T-cell (primary cell): Measurements from ENCODE around the gene PPP3CA. TPM values are rescaled to one million over a fixed set of nuclear protein-coding genes. Genes with fewer than 3 reads are reported as not detected.
A peak's percentile ranks its signal among the peaks of the same experiment; 100 is the strongest.

Experiments used
- ATAC-seq, 4 experiments: fragments of 200-7000 bp in 3 of 4; fragments of 150-1000 bp in 1 of 4; cut with Tn5 transposase; replicated peaks in 1 of 4; 1 replicate in 3 of 4; 2 replicates in 1 of 4; pipeline ENCODE4 v1.10.0; 2021; ENCODE audit warnings: moderate library complexity in 3 of 4, mild to moderate bottlenecking in 2 of 4, moderate number of reproducible peaks in 1 of 4
- CTCF ChIA-PET, 2 donors: fragments of 300-600 bp; sonication (Branson Sonifier 250); formaldehyde crosslinking; loops; one replicate each; lab custom pipeline; 2022; ENCODE audit warnings: antibody characterized with exemption in 2 of 2; lab: Charles Lee
- POLR2A ChIA-PET, 2 donors: fragments of 300-600 bp; sonication (Branson Sonifier 250); formaldehyde crosslinking; loops; one replicate each; lab custom pipeline; 2022; ENCODE audit warnings: antibody characterized with exemption in 2 of 2; lab: Charles Lee
- DNase-seq, 35 experiments: peaks; one replicate each; pipeline versions ENCODE4 v3.0.0 to v3.0.0-alpha.2; 2013 to 2023
- H3K27ac ChIP-seq: one replicate; pipeline ENCODE4 v1.5.1; 2013; ENCODE audit warnings: low read length
- H3K27me3 ChIP-seq, 2 experiments: replicated peaks in 1 of 2; 1 replicate in 1 of 2; 2 replicates in 1 of 2; pipeline versions ENCODE4 v1.6.1 to v1.7.0; 2013; ENCODE audit warnings: low read length in 1 of 2, mixed read lengths in 1 of 2; ENCODE audit not compliant: control insufficient read depth in 2 of 2, insufficient read depth in 2 of 2; ENCODE audit errors: extremely low read depth in 1 of 2
- H3K36me3 ChIP-seq, 2 donors: 1 replicate in 1 of 2; 2 replicates in 1 of 2; pipeline versions ENCODE4 v1.6.1 to v1.7.0; 2013; ENCODE audit warnings: low read length in 1 of 2; ENCODE audit not compliant: control insufficient read depth in 2 of 2, insufficient read depth in 1 of 2; ENCODE audit errors: extremely low read depth in 1 of 2
- H3K4me1 ChIP-seq, 2 experiments: 1 replicate in 1 of 2; 2 replicates in 1 of 2; pipeline versions ENCODE4 v1.6.1 to v1.7.0; 2013; ENCODE audit warnings: low read length in 2 of 2, mixed read lengths in 1 of 2; ENCODE audit not compliant: insufficient read depth in 2 of 2, control insufficient read depth in 1 of 2; ENCODE audit errors: extremely low read depth in 1 of 2
- H3K4me3 ChIP-seq, 2 donors: 1 replicate in 1 of 2; 2 replicates in 1 of 2; pipeline versions ENCODE4 v1.5.1 to v1.7.0; 2013; ENCODE audit warnings: mild to moderate bottlenecking in 2 of 2, low read length in 1 of 2, moderate library complexity in 1 of 2; ENCODE audit not compliant: control insufficient read depth in 1 of 2; ENCODE audit errors: extremely low read depth in 1 of 2
- H3K9me3 ChIP-seq: 2 replicates; pipeline ENCODE4 v1.7.0; 2013
- H3K27ac Mint-ChIP-seq, 2 donors: one replicate each; pipeline ENCODE4 v1.8.0; 2020 to 2021; ENCODE audit warnings: mild to moderate bottlenecking in 2 of 2, mixed read lengths in 2 of 2
- H3K27me3 Mint-ChIP-seq, 2 donors: one replicate each; pipeline ENCODE4 v1.8.0; 2021 to 2022; ENCODE audit warnings: mixed read lengths in 2 of 2
- H3K36me3 Mint-ChIP-seq: one replicate; pipeline ENCODE4 v1.8.0; 2021; ENCODE audit warnings: mixed read lengths
- H3K4me1 Mint-ChIP-seq, 3 donors: one replicate each; pipeline ENCODE4 v1.8.0; 2020 to 2022; ENCODE audit warnings: mixed read lengths in 3 of 3, mild to moderate bottlenecking in 1 of 3
- H3K4me3 Mint-ChIP-seq, 3 donors: one replicate each; pipeline ENCODE4 v1.8.0; 2020 to 2022; ENCODE audit warnings: mild to moderate bottlenecking in 3 of 3, mixed read lengths in 3 of 3, moderate library complexity in 3 of 3
- H3K9me3 Mint-ChIP-seq, 3 donors: one replicate each; pipeline ENCODE4 v1.8.0; 2020 to 2022; ENCODE audit warnings: mixed read lengths in 3 of 3
- WGBS: methylation state at CpG from one replicate; pipeline ENCODE4 v1.1.5; 2013; ENCODE audit warnings: missing lambda C conversion rate; ENCODE audit not compliant: insufficient coverage; 5-methylcytosine and 5-hydroxymethylcytosine counted together
- total RNA-seq, 35 experiments: library from RNA in 6 of 35; stranded (reverse) in 6 of 35; fragments of 120-200 nt in 1 of 35; gene quantifications; one replicate each; pipeline versions ENCODE4 v1.2.1 to v1.2.4 and lab custom pipeline; 2013 to 2026

The PPP3CA gene
- total RNA-seq, 5 donors from 2014 or later (not counting 1 experiment from before 2014, with no cell fraction given), result 28.2 to 35.7 (median 33.5) TPM

DNA sequence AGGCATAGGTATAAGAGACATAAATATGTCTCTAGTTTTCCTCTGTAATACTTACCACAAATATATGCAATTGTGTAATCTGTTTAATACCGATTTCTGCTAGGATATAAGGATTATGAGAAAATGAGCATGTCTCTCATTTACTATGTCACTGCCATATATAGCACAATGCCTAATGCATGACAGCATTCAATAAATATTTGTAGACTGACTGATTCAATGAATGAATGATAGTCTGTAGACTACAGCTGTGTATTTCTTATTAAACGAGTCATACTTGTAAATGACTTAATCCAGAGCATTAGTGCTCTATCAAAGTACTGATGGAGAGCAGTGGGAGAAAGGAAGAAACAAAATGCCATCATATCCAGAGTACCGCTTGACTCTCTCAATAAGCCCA, 175.6 kb downstream of the PPP3CA start:
- CTCF ChIA-PET, result interaction anchor here in 1 of 2 donors (0.7 to 1.5 kb wide), 3 partner anchors 11 to 559 kb away, joined by 4 to 10 read pairs (median 6); no protein-coding TSS in a partner anchor
- no CpG with 5 or more reads among the region's 3 CpGs for WGBS
- no peak for DNase-seq
- H3K9me3 ChIP-seq, result no peaks in the 10 kb centered on the region
- H3K9me3 Mint-ChIP-seq, result no peaks in the 10 kb centered on the region
- H3K4me1 Mint-ChIP-seq, result peaks cover 4 to 20% (median 5%) of the 10 kb centered on the region in 3 donors
- no peaks in the 10 kb centered on the region for H3K36me3 ChIP-seq
- no peaks in the 10 kb centered on the region for H3K27me3 ChIP-seq
- H3K27ac Mint-ChIP-seq, result no peak overlapping the region
- H3K27ac ChIP-seq, result no peak overlapping the region
- POLR2A ChIA-PET, result no interaction called here
- no peak for ATAC-seq
- H3K4me3 Mint-ChIP-seq, result no peak overlapping the region
- H3K4me3 ChIP-seq, result no peak overlapping the region
- H3K27me3 Mint-ChIP-seq, result no peaks in the 10 kb centered on the region
- no peaks in the 10 kb centered on the region for H3K4me1 ChIP-seq
- peaks cover 6% of the 10 kb centered on the region for H3K36me3 Mint-ChIP-seq

DNA sequence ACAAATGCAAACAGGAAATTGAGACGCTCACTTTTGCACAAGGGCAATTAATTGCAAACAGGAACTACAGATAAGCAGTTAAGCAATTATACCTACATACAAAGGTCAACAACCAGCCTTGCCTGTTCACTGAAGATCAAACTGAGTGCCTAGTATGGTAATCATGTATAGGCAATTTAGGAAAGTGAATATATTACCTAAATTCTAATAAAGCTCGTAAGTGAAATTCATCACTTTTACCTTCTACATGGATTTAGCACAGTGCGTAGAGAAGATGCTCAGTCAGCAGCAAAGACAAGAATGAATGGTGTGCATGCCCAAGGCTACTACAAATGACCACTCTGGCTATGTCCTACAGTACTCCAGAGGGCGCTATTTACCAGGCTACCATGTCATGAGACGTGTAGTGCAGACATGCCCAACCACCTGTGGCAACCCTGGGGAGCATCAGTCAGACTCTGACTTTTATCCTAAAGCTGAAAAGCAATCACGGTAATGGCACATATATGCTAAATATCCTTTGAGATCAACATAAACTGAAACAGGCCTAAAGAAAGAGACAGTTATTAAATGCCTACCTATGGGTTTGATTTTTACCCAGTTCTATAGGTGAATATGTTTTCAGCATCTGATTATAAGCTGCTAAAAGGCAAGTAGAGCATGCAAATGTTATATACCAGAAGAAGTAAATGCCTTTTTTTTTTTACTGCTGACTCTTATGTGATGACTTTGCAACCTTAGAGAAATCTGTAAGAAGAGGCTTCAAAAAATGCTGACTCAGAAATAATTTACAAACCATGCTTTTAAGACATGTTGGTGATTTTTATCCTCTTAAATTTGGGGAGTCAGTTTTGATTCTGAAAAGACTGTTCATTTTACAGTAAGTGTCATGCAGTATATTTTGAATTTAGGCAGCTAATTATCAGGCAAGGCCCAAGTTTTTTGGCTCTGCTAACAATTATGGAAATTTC, 178.0 kb downstream of the PPP3CA start:
- ChIA-PET POLR2A (interaction anchor here in 1 of 2 donors (1.2 kb wide), 1 partner anchor 118 kb away, joined by 3 read pairs; no protein-coding TSS in a partner anchor), CTCF (interaction anchor here (0.6 to 3.7 kb wide), 20 partner anchors 11 to 747 kb away, joined by 3 to 25 read pairs (median 4); no protein-coding TSS in a partner anchor)
- Histone ChIP-seq H3K27ac (no peak overlapping the region), H3K4me1 (no peaks in the 10 kb centered on the region), H3K27me3 (no peaks in the 10 kb centered on the region), H3K36me3 (no peaks in the 10 kb centered on the region), H3K9me3 (no peaks in the 10 kb centered on the region), H3K4me3 (no peak overlapping the region)
- Mint-ChIP-seq H3K27me3 (no peaks in the 10 kb centered on the region), H3K4me1 (peaks cover 0 to 7% (median 0%) of the 10 kb centered on the region in 3 donors), H3K9me3 (no peaks in the 10 kb centered on the region), H3K27ac (no peak overlapping the region), H3K4me3 (no peak overlapping the region), H3K36me3 (no peaks in the 10 kb centered on the region)
- WGBS, result 71% methylated on average over 2 of the region's 6 CpGs
- DNase-seq, result peak in 34 of 35 experiments; percentile 15 to 78 (median 44)
- peak; percentile 71 to 85 (median 78) for ATAC-seq

DNA sequence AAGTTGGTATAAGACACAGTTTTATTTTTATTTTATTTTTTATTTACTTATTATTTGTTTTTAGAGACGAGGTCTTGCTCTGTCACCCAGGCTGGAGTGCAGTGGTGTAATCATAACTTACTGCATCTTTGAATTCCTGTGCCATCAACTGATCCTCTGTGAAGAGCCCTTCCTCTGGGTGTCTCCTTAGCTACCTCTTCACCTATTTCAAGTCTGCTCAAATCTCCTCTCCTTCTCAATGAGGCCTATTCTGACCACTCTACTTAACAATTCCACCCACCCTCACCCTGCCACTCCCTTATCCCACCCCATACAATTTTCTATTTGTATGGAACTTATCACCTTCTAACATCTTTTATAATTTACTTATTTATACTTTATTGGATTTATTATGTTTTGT, 183.4 kb downstream of the PPP3CA start:
- peaks cover 4 to 16% (median 7%) of the 10 kb centered on the region in 3 donors for H3K4me1 Mint-ChIP-seq
- WGBS, result no CpG with 5 or more reads among the region's 1 CpG
- peaks cover 10% of the 10 kb centered on the region for H3K36me3 Mint-ChIP-seq
- no peaks in the 10 kb centered on the region for H3K9me3 Mint-ChIP-seq
- Histone ChIP-seq H3K27me3 (no peaks in the 10 kb centered on the region), H3K36me3 (no peaks in the 10 kb centered on the region), H3K9me3 (no peaks in the 10 kb centered on the region), H3K4me3 (no peak overlapping the region), H3K27ac (no peak overlapping the region), H3K4me1 (no peaks in the 10 kb centered on the region)
- CTCF ChIA-PET, result no interaction called here
- DNase-seq (no peak), ATAC-seq (no peak)
- H3K4me3 Mint-ChIP-seq, result no peak overlapping the region
- no peak overlapping the region for H3K27ac Mint-ChIP-seq
- no peaks in the 10 kb centered on the region for H3K27me3 Mint-ChIP-seq
- POLR2A ChIA-PET, result no interaction called here

DNA sequence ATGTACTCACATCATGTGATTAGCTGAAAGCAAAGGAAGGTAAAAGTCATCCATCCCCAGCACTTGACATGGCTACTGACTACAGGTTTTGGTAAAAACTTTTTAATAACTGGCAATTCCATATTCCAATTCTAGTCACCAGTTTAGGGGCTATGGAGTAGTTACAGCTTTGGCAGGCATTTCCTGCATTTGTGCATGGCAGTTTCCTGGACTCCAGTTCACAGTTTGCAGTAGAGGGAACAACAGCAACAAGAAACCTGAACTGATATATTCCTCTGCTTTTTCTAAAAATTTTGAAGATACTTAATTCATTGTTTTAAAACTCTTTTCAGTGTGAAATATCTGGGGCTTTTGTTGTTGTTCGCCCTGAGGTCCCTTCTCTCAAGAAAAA, 184.3 kb downstream of the PPP3CA start:
- Histone ChIP-seq H3K4me1 (no peaks in the 10 kb centered on the region), H3K9me3 (no peaks in the 10 kb centered on the region), H3K27ac (no peak overlapping the region), H3K27me3 (no peaks in the 10 kb centered on the region), H3K4me3 (no peak overlapping the region), H3K36me3 (no peaks in the 10 kb centered on the region)
- POLR2A ChIA-PET, result no interaction called here
- ATAC-seq (no peak), DNase-seq (no peak)
- Mint-ChIP-seq H3K9me3 (no peaks in the 10 kb centered on the region), H3K36me3 (peaks cover 10% of the 10 kb centered on the region), H3K4me1 (peaks cover 8 to 23% (median 10%) of the 10 kb centered on the region in 3 donors), H3K4me3 (no peak overlapping the region), H3K27me3 (no peaks in the 10 kb centered on the region), H3K27ac (no peak overlapping the region)
- CTCF ChIA-PET, result no interaction called here
- no CpG with 5 or more reads among the region's 1 CpG for WGBS

DNA sequence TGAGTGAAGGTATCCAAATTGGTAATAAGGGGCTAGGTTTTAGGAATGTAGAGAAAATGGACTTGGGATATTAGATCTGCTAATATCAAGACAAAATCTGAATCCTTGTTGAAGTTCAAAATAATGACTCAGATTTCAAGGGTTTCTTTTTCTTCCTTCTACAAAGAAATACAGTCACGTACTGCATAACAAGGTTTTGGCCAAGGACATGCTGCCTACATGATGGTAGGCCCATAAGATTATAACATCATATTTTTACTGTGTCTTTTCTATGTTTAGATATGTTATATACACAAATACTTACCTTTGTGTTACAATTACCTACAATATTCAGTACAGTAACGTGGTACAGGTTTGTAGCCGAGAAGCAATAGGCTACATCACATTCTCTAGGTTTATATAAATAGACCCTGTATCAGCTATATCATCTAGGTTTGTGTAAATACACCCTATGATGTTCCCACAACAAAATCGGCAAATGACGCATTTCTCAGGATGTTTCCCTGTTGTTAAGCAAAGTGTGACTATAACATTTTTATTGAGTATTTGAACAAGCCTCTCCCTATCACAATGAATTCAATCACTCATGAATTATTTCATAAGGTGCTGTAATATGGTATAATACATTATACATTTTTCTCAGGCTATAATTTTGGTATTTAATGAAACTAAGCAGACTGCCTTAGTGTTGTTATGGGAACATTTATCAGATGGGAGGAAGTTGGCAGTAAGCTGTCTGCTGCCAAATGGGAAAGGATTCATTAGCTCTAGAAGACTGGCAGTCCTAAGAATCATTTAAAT, 186.3 kb downstream of the PPP3CA start:
- no peak overlapping the region for H3K27ac Mint-ChIP-seq
- H3K4me3 Mint-ChIP-seq, result no peak overlapping the region
- WGBS, result no CpG with 5 or more reads among the region's 5 CpGs
- H3K4me1 Mint-ChIP-seq, result peaks cover 17 to 40% (median 25%) of the 10 kb centered on the region in 3 donors
- Histone ChIP-seq H3K4me1 (no peaks in the 10 kb centered on the region), H3K36me3 (no peaks in the 10 kb centered on the region), H3K9me3 (no peaks in the 10 kb centered on the region), H3K27me3 (no peaks in the 10 kb centered on the region), H3K4me3 (no peak overlapping the region), H3K27ac (no peak overlapping the region)
- no peaks in the 10 kb centered on the region for H3K27me3 Mint-ChIP-seq
- POLR2A ChIA-PET, result no interaction called here
- ATAC-seq (no peak), DNase-seq (no peak)
- no peaks in the 10 kb centered on the region for H3K9me3 Mint-ChIP-seq
- peaks cover 10% of the 10 kb centered on the region for H3K36me3 Mint-ChIP-seq
- CTCF ChIA-PET, result interaction anchor here in 1 of 2 donors (1.0 kb wide), 1 partner anchor 14 kb away, joined by 3 read pairs; no protein-coding TSS in a partner anchor

DNA sequence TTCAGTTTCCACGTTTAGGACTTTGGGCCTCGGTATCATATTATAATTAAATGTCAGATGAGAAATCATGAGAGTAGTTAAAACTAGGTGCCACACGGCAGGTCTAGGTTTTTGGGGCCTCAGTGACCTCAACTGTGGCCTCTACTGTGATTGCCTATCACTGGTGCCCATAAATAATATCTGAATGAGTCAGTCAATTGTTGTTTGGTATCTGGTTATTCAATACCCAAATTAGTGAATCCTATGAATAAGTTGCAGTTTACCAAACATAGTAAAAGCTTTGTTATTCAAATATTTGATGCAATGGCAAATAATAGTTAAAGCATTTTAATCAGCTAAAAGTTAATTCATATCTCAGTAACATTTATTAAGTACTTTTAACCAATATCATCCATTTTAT, 188.8 kb downstream of the PPP3CA start:
- WGBS, result 71% methylated on average over 2 of the region's 3 CpGs

More for the DNA sequence above, 188.8 kb downstream of the PPP3CA start:
- Mint-ChIP-seq H3K27ac (no peak overlapping the region), H3K4me3 (no peak overlapping the region), H3K4me1 (peaks cover 24 to 55% (median 37%) of the 10 kb centered on the region in 3 donors), H3K9me3 (no peaks in the 10 kb centered on the region), H3K36me3 (peaks cover 12% of the 10 kb centered on the region), H3K27me3 (no peaks in the 10 kb centered on the region)
- no peaks in the 10 kb centered on the region for H3K27me3 ChIP-seq
- no peak overlapping the region for H3K27ac ChIP-seq
- no peaks in the 10 kb centered on the region for H3K36me3 ChIP-seq
- CTCF ChIA-PET, result interaction anchor here (0.7 to 0.8 kb wide), 2 partner anchors 10 to 31 kb away, joined by 4 to 6 read pairs; no protein-coding TSS in a partner anchor
- H3K9me3 ChIP-seq, result no peaks in the 10 kb centered on the region
- DNase-seq (no peak), ATAC-seq (no peak)
- H3K4me3 ChIP-seq, result no peak overlapping the region
- no peaks in the 10 kb centered on the region for H3K4me1 ChIP-seq
- POLR2A ChIA-PET, result no interaction called here
